H1 (cell line): Measurements from ENCODE around the gene TIMP3.

Experiments used
- CEBPB ChIP-seq: IDR thresholded peaks from 2 replicates; pipeline ENCODE4 v1.6.1; 2012; ENCODE audit warnings: low read depth, low read length
- CHD1 ChIP-seq: IDR thresholded peaks from 2 replicates; pipeline ENCODE4 v1.6.1; 2012; ENCODE audit warnings: low read depth, low read length, improper control_type of control experiment
- CREB1 ChIP-seq: IDR thresholded peaks from 2 replicates; pipeline ENCODE4 v1.6.1; 2012; ENCODE audit warnings: inconsistent platforms
- CTCF ChIP-seq, 3 experiments: IDR thresholded peaks; 1 replicate in 2 of 3; 2 replicates in 1 of 3; pipeline versions ENCODE4 v1.5.1 to v1.6.1; 2011; ENCODE audit warnings: low read length in 3 of 3, mild to moderate bottlenecking in 3 of 3, inconsistent platforms in 2 of 3, low read depth in 1 of 3, moderate library complexity in 1 of 3; ENCODE audit not compliant: insufficient read depth in 1 of 3; ENCODE audit errors: control extremely low read depth in 1 of 3
- EP300 ChIP-seq, 2 experiments: IDR thresholded peaks; 1 replicate in 1 of 2; 2 replicates in 1 of 2; pipeline ENCODE4 v1.6.1; 2011 to 2012; ENCODE audit warnings: low read depth in 2 of 2, low read length in 2 of 2, mild to moderate bottlenecking in 2 of 2, borderline replicate concordance in 1 of 2, inconsistent platforms in 1 of 2, moderate library complexity in 1 of 2
- EZH2 ChIP-seq: fragments of 200-600 bp; sonication (generic); IDR thresholded peaks from 2 replicates; pipeline ENCODE4 v1.7.1; 2012; ENCODE audit warnings: low read depth, mild to moderate bottlenecking, moderate library complexity, low read length, inconsistent platforms; ENCODE audit not compliant: severe bottlenecking
- JUND ChIP-seq: IDR thresholded peaks from 2 replicates; pipeline ENCODE4 v1.6.1; 2011; ENCODE audit warnings: mild to moderate bottlenecking, improper control_type of control experiment, low read length
- KDM1A ChIP-seq: fragments of 200-600, 300-600 bp; sonication (generic); IDR thresholded peaks from 2 replicates; pipeline ENCODE4 v1.7.1; 2016; ENCODE audit warnings: mild to moderate bottlenecking, low read length, borderline replicate concordance
- MAFK ChIP-seq: IDR thresholded peaks from 2 replicates; pipeline ENCODE4 v1.6.1; 2012; ENCODE audit warnings: low read depth, mild to moderate bottlenecking, improper control_type of control experiment, low read length
- POLR2AphosphoS5 ChIP-seq: IDR thresholded peaks from 2 replicates; pipeline ENCODE4 v1.6.1; 2011; ENCODE audit warnings: low read depth, low read length
- SIN3A ChIP-seq, 2 experiments: IDR thresholded peaks in 1 of 2; conservative IDR thresholded peaks in 1 of 2; 2 replicates each; pipeline ENCODE4 v1.6.1; 2011 to 2012; ENCODE audit warnings: low read length in 2 of 2, improper control_type of control experiment in 1 of 2, low read depth in 1 of 2, mild to moderate bottlenecking in 1 of 2
- YY1 ChIP-seq: IDR thresholded peaks from 2 replicates; pipeline ENCODE4 v1.6.1; 2011; ENCODE audit warnings: low read depth, mild to moderate bottlenecking, low read length

GRCh38 chr22:32858121-32858703 is 56.7 kb downstream of the TIMP3 start:
- TF ChIP-seq EZH2: no peak
- no peak for TF ChIP-seq POLR2AphosphoS5
- no peak for TF ChIP-seq KDM1A
- TF ChIP-seq CEBPB: no peak
- TF ChIP-seq MAFK: no peak
- no peak for TF ChIP-seq CTCF (IDR thresholded peaks at IDR 0.05; ENCODE audit: control extremely low read depth in 1 of 3, insufficient read depth in 1 of 3, low read depth in 1 of 3, low read length in 3 of 3)
- TF ChIP-seq SIN3A (conservative IDR thresholded peaks at IDR 0.05 in 1 of 2, IDR thresholded peaks at IDR 0.05 in 1 of 2; ENCODE audit: low read depth in 1 of 2, low read length in 2 of 2): no peak
- TF ChIP-seq EP300 (IDR thresholded peaks at IDR 0.05; ENCODE audit: borderline replicate concordance in 1 of 2, low read depth in 2 of 2, low read length in 2 of 2): no peak
- no peak for TF ChIP-seq CREB1
- TF ChIP-seq JUND: no peak
- no peak for TF ChIP-seq YY1
- TF ChIP-seq CHD1: no peak
